NCI-H187 (cell line): ENCODE measurements around the gene CAMTA1.

Source experiments
- DNase-seq, 2 experiments: peaks; one replicate each; lab custom pipeline; 2025; lab: John Stamatoyannopoulos, UW

CAMTA1 gene

GRCh38 chr1:7557301-7557891 lies 772.1 kb downstream of the CAMTA1 start:
- DNase-seq = no peak

- no peak for DNase-seq
Measured at GRCh38 chr1:7558041-7558461, 772.8 kb downstream of the CAMTA1 start.

- no peak for DNase-seq
Measured at GRCh38 chr1:7558481-7558880, 773.2 kb downstream of the CAMTA1 start.

GRCh38 chr1:7558921-7559869 lies 773.9 kb downstream of the CAMTA1 start:
- DNase-seq = no peak

- DNase-seq = no peak
Measured at GRCh38 chr1:7560128-7560527, 774.9 kb downstream of the CAMTA1 start.

- DNase-seq = no peak
Measured at GRCh38 chr1:7560601-7561181, 775.4 kb downstream of the CAMTA1 start.

- DNase-seq = no peak
Measured at GRCh38 chr1:7561331-7561921, 776.2 kb downstream of the CAMTA1 start.

- DNase-seq = no peak
Measured at GRCh38 chr1:7561936-7562728, 776.9 kb downstream of the CAMTA1 start.

- no peak for DNase-seq
Measured at GRCh38 chr1:7562729-7563605, 777.7 kb downstream of the CAMTA1 start.

GRCh38 chr1:7564137-7564536 lies 778.9 kb downstream of the CAMTA1 start:
- no peak for DNase-seq

GRCh38 chr1:7565099-7565750 lies 780.0 kb downstream of the CAMTA1 start:
- no peak for DNase-seq

- DNase-seq = no peak
Measured at GRCh38 chr1:7566417-7567375, 781.4 kb downstream of the CAMTA1 start.

GRCh38 chr1:7567376-7567775 lies 782.1 kb downstream of the CAMTA1 start:
- no peak for DNase-seq

GRCh38 chr1:7568053-7568452 lies 782.8 kb downstream of the CAMTA1 start:
- no peak for DNase-seq

GRCh38 chr1:7568901-7569524 lies 783.8 kb downstream of the CAMTA1 start:
- no peak for DNase-seq

GRCh38 chr1:7570311-7570710 lies 785.1 kb downstream of the CAMTA1 start:
- no peak for DNase-seq

- no peak for DNase-seq
Measured at GRCh38 chr1:7572654-7573152, 787.4 kb downstream of the CAMTA1 start.

- no peak for DNase-seq
Measured at GRCh38 chr1:7573481-7573880, 788.2 kb downstream of the CAMTA1 start.
